Liver (tissue), 9 donors: Measurements from ENCODE around the gene TRPM2. TPM values are rescaled to one million over a fixed set of nuclear protein-coding genes. Genes with fewer than 3 reads are reported as not detected.
A peak's percentile ranks its signal among the peaks of the same experiment; 100 is the strongest.

Experiments used
- DNase-seq: peaks from one replicate; pipeline ENCODE4 v3.0.0-alpha.2; 2017; ENCODE audit warnings: low spot score
- H3K27ac ChIP-seq, 2 donors: one replicate each; pipeline ENCODE4 v1.7.0; 2013; ENCODE audit warnings: inconsistent platforms in 2 of 2, low read length in 2 of 2, control low read depth in 1 of 2, low read depth in 1 of 2, mild to moderate bottlenecking in 1 of 2
- H3K27me3 ChIP-seq, 4 donors: one replicate each; pipeline versions ENCODE4 v1.6.1 to v1.7.0; 2013; ENCODE audit warnings: low read length in 3 of 4, inconsistent platforms in 1 of 4, mild to moderate bottlenecking in 1 of 4, moderate library complexity in 1 of 4; ENCODE audit not compliant: control insufficient read depth in 4 of 4, insufficient read depth in 4 of 4
- H3K36me3 ChIP-seq, 4 donors: one replicate each; pipeline versions ENCODE4 v1.6.1 to v1.7.0; 2013; ENCODE audit warnings: low read length in 3 of 4, mild to moderate bottlenecking in 3 of 4, low read depth in 1 of 4, moderate library complexity in 1 of 4; ENCODE audit not compliant: control insufficient read depth in 4 of 4, insufficient read depth in 3 of 4
- H3K4me1 ChIP-seq, 4 donors: one replicate each; pipeline versions ENCODE4 v1.6.1 to v1.7.0; 2013; ENCODE audit warnings: low read length in 3 of 4, mild to moderate bottlenecking in 3 of 4, moderate library complexity in 1 of 4; ENCODE audit not compliant: control insufficient read depth in 4 of 4, insufficient read depth in 4 of 4
- H3K4me3 ChIP-seq, 3 donors: one replicate each; pipeline versions ENCODE4 v1.6.1 to v1.7.0; 2013; ENCODE audit warnings: low read length in 3 of 3, control low read depth in 1 of 3, low read depth in 1 of 3, mild to moderate bottlenecking in 1 of 3
- H3K9ac ChIP-seq, 2 donors: one replicate each; pipeline ENCODE4 v1.7.0; 2013; ENCODE audit warnings: low read length in 2 of 2, mild to moderate bottlenecking in 2 of 2, moderate library complexity in 2 of 2, control low read depth in 1 of 2, low read depth in 1 of 2
- H3K9me3 ChIP-seq, 4 donors: one replicate each; pipeline versions ENCODE4 v1.6.1 to v1.7.0; 2013; ENCODE audit warnings: low read length in 3 of 4; ENCODE audit not compliant: control insufficient read depth in 4 of 4
- ATF3 ChIP-seq: IDR thresholded peaks from 2 replicates; pipeline ENCODE4 v1.6.1; 2016; ENCODE audit warnings: antibody characterized with exemption
- EGR1 ChIP-seq, 2 donors: IDR thresholded peaks; 2 replicates each; pipeline ENCODE4 v1.6.1; 2016 to 2018; ENCODE audit warnings: antibody characterized with exemption in 2 of 2, low read depth in 2 of 2
- FOXA1 ChIP-seq: IDR thresholded peaks from 2 replicates; pipeline ENCODE4 v1.6.1; 2016; ENCODE audit warnings: antibody characterized with exemption
- FOXA2 ChIP-seq: IDR thresholded peaks from 2 replicates; pipeline ENCODE4 v1.6.1; 2016; ENCODE audit warnings: antibody characterized with exemption
- GABPA ChIP-seq, 2 donors: IDR thresholded peaks in 1 of 2; conservative IDR thresholded peaks in 1 of 2; 2 replicates each; pipeline ENCODE4 v1.6.1; 2016; ENCODE audit warnings: antibody characterized with exemption in 2 of 2, mild to moderate bottlenecking in 1 of 2, moderate library complexity in 1 of 2
- HNF4A ChIP-seq, 2 donors: conservative IDR thresholded peaks; 2 replicates each; pipeline ENCODE4 v1.6.1; 2016; ENCODE audit warnings: antibody characterized with exemption in 2 of 2, mild to moderate bottlenecking in 2 of 2
- HNF4G ChIP-seq: IDR thresholded peaks from 2 replicates; pipeline ENCODE4 v1.6.1; 2016; ENCODE audit warnings: antibody characterized with exemption
- JUND ChIP-seq, 2 donors: IDR thresholded peaks; 2 replicates each; pipeline ENCODE4 v1.6.1; 2016; ENCODE audit warnings: antibody characterized with exemption in 2 of 2
- NR2F2 ChIP-seq: IDR thresholded peaks from 2 replicates; pipeline ENCODE4 v1.6.1; 2016; ENCODE audit warnings: antibody characterized with exemption
- RAD21 ChIP-seq, 2 donors: IDR thresholded peaks; 2 replicates each; pipeline ENCODE4 v1.6.1; 2016; ENCODE audit warnings: antibody characterized with exemption in 2 of 2, mild to moderate bottlenecking in 2 of 2
- RXRA ChIP-seq, 2 donors: IDR thresholded peaks; 2 replicates each; pipeline ENCODE4 v1.6.1; 2017 to 2018; ENCODE audit warnings: antibody characterized with exemption in 2 of 2, mild to moderate bottlenecking in 1 of 2
- SP1 ChIP-seq: IDR thresholded peaks from 2 replicates; pipeline ENCODE4 v1.6.1; 2018; ENCODE audit warnings: antibody characterized with exemption, mild to moderate bottlenecking
- TAF1 ChIP-seq: conservative IDR thresholded peaks from 2 replicates; pipeline ENCODE4 v1.6.1; 2016; ENCODE audit warnings: antibody characterized with exemption, mild to moderate bottlenecking
- YY1 ChIP-seq: IDR thresholded peaks from 2 replicates; pipeline ENCODE4 v1.6.1; 2016; ENCODE audit warnings: antibody characterized with exemption, mild to moderate bottlenecking
- ZBTB33 ChIP-seq: IDR thresholded peaks from 2 replicates; pipeline ENCODE4 v1.6.1; 2016; ENCODE audit warnings: antibody characterized with exemption
- WGBS: extraction: QIAGEN DNeasy Blood & Tissue Kit; methylation state at CpG from one replicate; pipeline ENCODE4 v1.1.7; 2013; 5-methylcytosine and 5-hydroxymethylcytosine counted together
- polyA plus RNA-seq, 2 donors: library from polyadenylated mRNA; stranded (reverse) in 1 of 2; unstranded in 1 of 2; fragments of 200-250 nt in 1 of 2; fragments of >200 nt in 1 of 2; fragmentation: Nextera tagmentation in 1 of 2; extraction: Ambion mirVana in 1 of 2; gene quantifications; one replicate each; pipeline versions ENCODE4 v1.2.1 to v1.2.3, GENCODE V29; 2013 to 2015
- total RNA-seq, 2 donors: library from RNA; depleted of rRNA; stranded (reverse); fragments of >200 nt; gene quantifications; one replicate each; pipeline ENCODE4 v1.2.3, GENCODE V29; 2014
- TF ChIP-seq, protein P1 (sequence below): fragments of 150-350 bp; IDR thresholded peaks from 2 replicates; pipeline ENCODE4 v1.5.1; 2017; ENCODE audit warnings: improper control_type of control experiment, low read depth, low read length; ENCODE audit not compliant: missing input control
- TF ChIP-seq, protein P2 (sequence below): IDR thresholded peaks from 2 replicates; pipeline ENCODE4 v1.6.1; 2016; ENCODE audit warnings: antibody characterized with exemption, mild to moderate bottlenecking
- TF ChIP-seq, protein P3 (sequence below): IDR thresholded peaks from 2 replicates; pipeline ENCODE4 v1.6.1; 2016; ENCODE audit warnings: antibody characterized with exemption
- donor health status: healthy.
- donor health status: healthy.
- donor health status: healthy.
- donor health status: healthy.
- donor health status: healthy.

The TRPM2 gene
- total and polyA plus RNA-seq, 4 donors: 0.43 to 1.3 (median 0.63) TPM

GRCh38 chr21:44466351-44466954 is 113.0 kb downstream of the TRPM2 start:
- 94% methylated on average over 16 of the region's 16 CpGs for WGBS
- TF ChIP-seq JUND (IDR thresholded peaks at IDR 0.05): no peak
- TF ChIP-seq TAF1: no peak
- TF ChIP-seq ZBTB33: no peak
- TF ChIP-seq YY1: no peak
- no peak for TF ChIP-seq HNF4G
- no peak for TF ChIP-seq RXRA (IDR thresholded peaks at IDR 0.05)
- no peak for TF ChIP-seq EGR1 (IDR thresholded peaks at IDR 0.05; ENCODE audit: low read depth in 2 of 2)
- no peak for TF ChIP-seq FOXA2
- no peak for TF ChIP-seq RAD21 (IDR thresholded peaks at IDR 0.05)
- no peak for TF ChIP-seq NR2F2
- no peak for TF ChIP-seq GABPA (IDR thresholded peaks at IDR 0.05 in 1 of 2, conservative IDR thresholded peaks at IDR 0.05 in 1 of 2)
- TF ChIP-seq SP1: no peak
- no peak for TF ChIP-seq FOXA1
- TF ChIP-seq, protein P1, sequence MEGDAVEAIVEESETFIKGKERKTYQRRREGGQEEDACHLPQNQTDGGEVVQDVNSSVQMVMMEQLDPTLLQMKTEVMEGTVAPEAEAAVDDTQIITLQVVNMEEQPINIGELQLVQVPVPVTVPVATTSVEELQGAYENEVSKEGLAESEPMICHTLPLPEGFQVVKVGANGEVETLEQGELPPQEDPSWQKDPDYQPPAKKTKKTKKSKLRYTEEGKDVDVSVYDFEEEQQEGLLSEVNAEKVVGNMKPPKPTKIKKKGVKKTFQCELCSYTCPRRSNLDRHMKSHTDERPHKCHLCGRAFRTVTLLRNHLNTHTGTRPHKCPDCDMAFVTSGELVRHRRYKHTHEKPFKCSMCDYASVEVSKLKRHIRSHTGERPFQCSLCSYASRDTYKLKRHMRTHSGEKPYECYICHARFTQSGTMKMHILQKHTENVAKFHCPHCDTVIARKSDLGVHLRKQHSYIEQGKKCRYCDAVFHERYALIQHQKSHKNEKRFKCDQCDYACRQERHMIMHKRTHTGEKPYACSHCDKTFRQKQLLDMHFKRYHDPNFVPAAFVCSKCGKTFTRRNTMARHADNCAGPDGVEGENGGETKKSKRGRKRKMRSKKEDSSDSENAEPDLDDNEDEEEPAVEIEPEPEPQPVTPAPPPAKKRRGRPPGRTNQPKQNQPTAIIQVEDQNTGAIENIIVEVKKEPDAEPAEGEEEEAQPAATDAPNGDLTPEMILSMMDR: no peak
- TF ChIP-seq ATF3: no peak
- H3K4me1 ChIP-seq: peaks cover 7 to 23% (median 14%) of the 10 kb centered on the region in 4 donors
- H3K9me3 ChIP-seq: no peaks in the 10 kb centered on the region
- no peaks in the 10 kb centered on the region for H3K27me3 ChIP-seq
- no peak overlapping the region for H3K27ac ChIP-seq
- no peak overlapping the region for H3K9ac ChIP-seq
- no peak overlapping the region for H3K4me3 ChIP-seq
- H3K36me3 ChIP-seq: peaks cover 0 to 4% (median 0%) of the 10 kb centered on the region in 4 donors
- no peak for DNase-seq

GRCh38 chr21:44466996-44467858 is 113.8 kb downstream of the TRPM2 start:
- H3K4me1 ChIP-seq: peaks cover 4 to 15% (median 10%) of the 10 kb centered on the region in 4 donors
- H3K27me3 ChIP-seq: no peaks in the 10 kb centered on the region
- peak overlapping the region; percentile 34 to 71 for H3K27ac ChIP-seq
- WGBS: 82% methylated on average over 36 of the region's 36 CpGs
- no peak overlapping the region for H3K4me3 ChIP-seq
- H3K36me3 ChIP-seq: peaks cover 0 to 4% (median 0%) of the 10 kb centered on the region in 4 donors
- no peaks in the 10 kb centered on the region for H3K9me3 ChIP-seq
- DNase-seq: no peak
- no peak overlapping the region for H3K9ac ChIP-seq
- TF ChIP-seq HNF4G: no peak
- TF ChIP-seq FOXA2: no peak
- TF ChIP-seq RAD21 (IDR thresholded peaks at IDR 0.05): no peak
- no peak for TF ChIP-seq YY1
- no peak for TF ChIP-seq JUND (IDR thresholded peaks at IDR 0.05)
- peak; percentile 53 to 71 for TF ChIP-seq HNF4A (conservative IDR thresholded peaks at IDR 0.05)
- TF ChIP-seq SP1: no peak
- TF ChIP-seq GABPA (IDR thresholded peaks at IDR 0.05 in 1 of 2, conservative IDR thresholded peaks at IDR 0.05 in 1 of 2): no peak
- TF ChIP-seq, protein P1: no peak
- TF ChIP-seq, protein P2, sequence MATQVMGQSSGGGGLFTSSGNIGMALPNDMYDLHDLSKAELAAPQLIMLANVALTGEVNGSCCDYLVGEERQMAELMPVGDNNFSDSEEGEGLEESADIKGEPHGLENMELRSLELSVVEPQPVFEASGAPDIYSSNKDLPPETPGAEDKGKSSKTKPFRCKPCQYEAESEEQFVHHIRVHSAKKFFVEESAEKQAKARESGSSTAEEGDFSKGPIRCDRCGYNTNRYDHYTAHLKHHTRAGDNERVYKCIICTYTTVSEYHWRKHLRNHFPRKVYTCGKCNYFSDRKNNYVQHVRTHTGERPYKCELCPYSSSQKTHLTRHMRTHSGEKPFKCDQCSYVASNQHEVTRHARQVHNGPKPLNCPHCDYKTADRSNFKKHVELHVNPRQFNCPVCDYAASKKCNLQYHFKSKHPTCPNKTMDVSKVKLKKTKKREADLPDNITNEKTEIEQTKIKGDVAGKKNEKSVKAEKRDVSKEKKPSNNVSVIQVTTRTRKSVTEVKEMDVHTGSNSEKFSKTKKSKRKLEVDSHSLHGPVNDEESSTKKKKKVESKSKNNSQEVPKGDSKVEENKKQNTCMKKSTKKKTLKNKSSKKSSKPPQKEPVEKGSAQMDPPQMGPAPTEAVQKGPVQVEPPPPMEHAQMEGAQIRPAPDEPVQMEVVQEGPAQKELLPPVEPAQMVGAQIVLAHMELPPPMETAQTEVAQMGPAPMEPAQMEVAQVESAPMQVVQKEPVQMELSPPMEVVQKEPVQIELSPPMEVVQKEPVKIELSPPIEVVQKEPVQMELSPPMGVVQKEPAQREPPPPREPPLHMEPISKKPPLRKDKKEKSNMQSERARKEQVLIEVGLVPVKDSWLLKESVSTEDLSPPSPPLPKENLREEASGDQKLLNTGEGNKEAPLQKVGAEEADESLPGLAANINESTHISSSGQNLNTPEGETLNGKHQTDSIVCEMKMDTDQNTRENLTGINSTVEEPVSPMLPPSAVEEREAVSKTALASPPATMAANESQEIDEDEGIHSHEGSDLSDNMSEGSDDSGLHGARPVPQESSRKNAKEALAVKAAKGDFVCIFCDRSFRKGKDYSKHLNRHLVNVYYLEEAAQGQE: no peak
- no peak for TF ChIP-seq NR2F2
- TF ChIP-seq EGR1 (IDR thresholded peaks at IDR 0.05; ENCODE audit: low read depth in 2 of 2): peak in 1 of 2 donors; percentile 35
- TF ChIP-seq, protein P3, sequence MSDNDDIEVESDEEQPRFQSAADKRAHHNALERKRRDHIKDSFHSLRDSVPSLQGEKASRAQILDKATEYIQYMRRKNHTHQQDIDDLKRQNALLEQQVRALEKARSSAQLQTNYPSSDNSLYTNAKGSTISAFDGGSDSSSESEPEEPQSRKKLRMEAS: no peak
- no peak for TF ChIP-seq TAF1
